GM12892 (cell line): Measurements from ENCODE around the gene CASQ2.

Experiments used
- POLR2A ChIP-seq: IDR thresholded peaks from 2 replicates; pipeline ENCODE4 v1.6.1; 2011; ENCODE audit warnings: low read depth, low read length, control low read depth
- POLR2AphosphoS5 ChIP-seq: IDR thresholded peaks from 2 replicates; pipeline ENCODE4 v1.6.1; 2011; ENCODE audit warnings: low read depth, low read length, control low read depth
- TAF1 ChIP-seq: IDR thresholded peaks from 2 replicates; pipeline ENCODE4 v1.6.1; 2011; ENCODE audit warnings: low read depth, mild to moderate bottlenecking, control low read depth, low read length, borderline replicate concordance

DNA sequence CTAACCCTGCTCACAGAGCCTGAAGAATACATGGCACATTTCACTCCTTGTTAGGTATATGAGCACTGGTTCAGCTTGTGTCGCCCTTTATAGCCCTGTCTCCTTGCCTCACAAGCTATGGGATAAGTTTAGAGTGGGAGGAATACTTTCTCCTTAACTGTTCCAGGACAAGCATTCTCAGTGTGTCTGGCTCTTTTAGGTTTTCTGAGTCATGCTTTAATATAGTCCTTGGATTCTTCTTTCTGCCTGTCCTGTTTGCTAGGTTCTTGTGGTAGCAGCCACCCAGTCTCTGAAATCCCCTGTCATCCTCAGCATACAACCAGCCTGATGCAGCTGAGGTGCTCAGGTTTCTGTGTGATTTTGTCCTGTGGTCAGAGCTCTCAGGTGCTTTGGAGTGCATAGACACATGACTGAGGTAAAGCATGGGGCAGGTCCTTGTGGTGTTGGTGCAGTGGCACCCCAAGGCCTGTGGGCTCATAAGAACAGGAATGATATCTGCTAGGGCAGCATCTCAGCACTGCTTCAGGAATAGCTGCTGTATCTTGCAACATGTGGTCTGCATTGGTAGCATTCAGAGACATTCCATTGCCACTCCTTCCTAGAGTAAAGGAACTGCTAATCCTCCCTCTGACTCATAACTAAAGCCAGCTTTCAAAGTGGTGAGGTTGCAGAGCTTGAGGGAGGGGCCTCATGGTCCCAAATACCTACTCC lies 14.2 kb upstream of the CASQ2 start:
- TF ChIP-seq POLR2A = no peak
- no peak for TF ChIP-seq POLR2AphosphoS5
- TF ChIP-seq TAF1 = no peak
